HG03066 (cell line): Measurements from ENCODE around the gene TIGD1.
"Not testable (repeated sequence)": the region's sequence is repeated elsewhere in the genome, so short reads cannot be mapped to it uniquely, and the experiment has no call there.

Experiments
- ATAC-seq: cut with Tn5 transposase; IDR thresholded peaks from one replicate; pipeline ENCODE4 v1.9.1; 2021; ENCODE audit warnings: low read depth; ENCODE audit not compliant: unreplicated experiment

Gene TIGD1

GRCh38 chr2:232540441-232541041 is 9.8 kb downstream of the TIGD1 start:
- ATAC-seq = no peak

DNA sequence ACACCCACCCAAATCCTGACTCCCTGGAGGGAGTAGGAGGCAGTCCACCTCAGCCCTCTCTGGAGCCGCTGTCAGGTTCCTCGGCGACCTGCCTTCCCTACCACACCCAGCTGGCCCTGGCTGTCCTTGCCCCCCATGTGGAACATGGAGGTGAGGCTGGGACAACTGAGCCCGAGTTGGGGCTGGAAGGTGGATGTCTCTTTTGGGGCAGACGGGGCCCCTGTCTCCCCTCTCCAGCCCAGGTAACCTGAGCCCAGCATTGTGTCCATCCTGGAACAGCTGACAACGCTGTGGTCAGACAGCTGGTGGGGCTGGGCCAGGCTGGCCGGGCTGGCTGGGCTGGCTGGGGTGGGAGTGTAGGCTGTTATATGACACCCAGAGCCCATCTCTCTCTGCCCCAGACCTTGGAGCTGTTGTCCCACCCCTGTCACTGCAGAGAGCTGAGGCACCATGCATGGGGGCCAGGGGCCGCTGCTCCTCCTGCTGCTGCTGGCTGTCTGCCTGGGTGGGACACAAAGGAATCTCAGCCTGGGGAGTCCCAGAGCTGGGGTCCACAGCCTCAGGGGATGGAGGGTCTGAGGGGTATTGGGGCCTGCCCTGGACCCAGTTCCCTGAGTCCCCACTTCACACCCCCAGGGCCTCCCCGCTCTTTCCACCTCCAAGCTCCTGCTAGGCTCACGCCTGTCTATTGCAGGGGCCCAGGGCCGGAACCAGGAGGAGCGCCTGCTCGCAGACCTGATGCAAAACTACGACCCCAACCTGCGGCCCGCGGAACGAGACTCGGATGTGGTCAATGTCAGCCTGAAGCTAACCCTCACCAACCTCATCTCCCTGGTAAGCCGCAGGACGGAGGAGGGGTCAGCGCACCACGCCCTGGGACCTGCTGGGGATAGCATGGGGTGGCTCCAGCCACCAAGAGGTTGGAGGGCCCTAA is 10.8 kb downstream of the TIGD1 start, which contains the start of gene CHRNG:
CHRNG (plus strand) TSS at position 395 of the 934 bp plus-strand sequence; CDS start at position 451, 56 bp downstream.
- ATAC-seq = no peak

- no peak for ATAC-seq
Measured at GRCh38 chr2:232538671-232539070, 11.7 kb downstream of the TIGD1 start.

DNA sequence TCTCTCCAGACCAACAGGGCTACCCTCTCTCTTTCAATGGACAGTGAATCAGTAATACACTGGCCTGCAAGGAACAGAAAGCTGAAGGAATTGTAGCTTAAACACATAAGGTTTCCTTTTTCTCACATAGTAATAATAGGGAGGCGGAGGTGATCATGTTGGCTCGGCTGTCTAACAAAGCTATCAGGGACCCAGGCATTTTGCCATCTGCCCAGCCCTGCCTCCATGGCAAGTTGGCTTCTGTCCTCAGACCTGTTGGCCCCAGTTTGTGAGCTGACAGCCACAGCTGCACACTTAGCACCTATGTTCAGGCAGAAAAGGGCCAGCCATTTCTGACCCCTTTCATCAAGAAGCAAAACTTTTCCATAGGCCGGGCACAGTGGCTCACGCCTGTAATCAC is 12.9 kb downstream of the TIGD1 start:
- ATAC-seq = no peak

DNA sequence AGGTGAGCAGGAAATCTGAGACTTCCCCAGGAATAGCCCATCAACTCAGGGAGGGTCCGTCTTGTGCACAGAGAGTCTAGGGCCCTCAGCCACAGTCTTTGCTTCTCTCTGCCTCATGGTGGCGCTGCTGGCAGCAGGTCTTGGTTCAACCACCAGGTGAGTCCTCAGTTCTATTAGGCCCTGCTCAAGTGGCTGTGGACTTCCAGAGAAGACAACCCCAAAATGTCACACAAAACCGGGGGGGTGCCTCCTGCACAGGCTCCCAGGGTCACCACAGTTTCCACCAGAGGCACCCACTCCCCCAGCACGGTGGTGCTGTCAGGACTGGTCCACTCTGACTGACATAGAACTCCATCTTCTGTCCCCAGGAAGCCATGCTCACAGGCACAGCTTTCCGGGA is 13.3 kb downstream of the TIGD1 start:
- no peak for ATAC-seq

DNA sequence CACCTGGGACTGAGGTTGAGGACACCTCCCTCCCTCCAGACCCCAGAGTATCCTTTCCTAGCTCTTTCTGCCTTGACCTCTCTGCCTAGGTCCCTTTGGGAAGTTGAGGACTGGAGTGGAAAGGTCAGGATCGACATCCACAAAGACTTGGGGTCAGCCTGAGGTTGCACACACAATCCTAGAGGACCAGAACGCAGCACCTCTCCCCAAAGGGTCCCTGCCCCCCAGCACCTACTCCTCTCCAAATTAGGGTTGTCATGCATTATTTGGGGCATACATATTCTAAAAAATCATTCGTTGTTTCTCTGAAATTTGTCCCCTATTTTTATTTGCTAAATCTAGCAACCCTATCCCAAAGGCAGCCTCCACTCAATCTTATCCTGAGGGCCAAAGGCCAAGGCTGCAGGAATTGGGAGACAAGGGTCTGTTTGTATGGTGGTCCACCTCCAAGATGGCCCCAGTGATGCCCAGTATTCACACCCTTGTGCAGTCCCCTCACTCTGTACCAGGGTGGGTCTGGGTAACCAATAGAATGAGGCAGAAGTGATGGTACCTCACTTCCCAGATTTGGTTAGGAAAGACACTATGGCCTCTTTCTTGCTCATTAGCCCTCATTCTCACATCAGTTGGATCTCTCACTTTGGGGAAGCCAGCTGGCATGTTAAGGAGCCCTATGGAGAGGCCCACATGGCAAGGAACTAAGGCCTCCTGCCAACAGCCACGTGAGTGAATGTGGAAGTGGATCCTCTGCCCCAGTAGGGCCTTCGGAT is 14.4 kb downstream of the TIGD1 start:
- no peak for ATAC-seq

DNA sequence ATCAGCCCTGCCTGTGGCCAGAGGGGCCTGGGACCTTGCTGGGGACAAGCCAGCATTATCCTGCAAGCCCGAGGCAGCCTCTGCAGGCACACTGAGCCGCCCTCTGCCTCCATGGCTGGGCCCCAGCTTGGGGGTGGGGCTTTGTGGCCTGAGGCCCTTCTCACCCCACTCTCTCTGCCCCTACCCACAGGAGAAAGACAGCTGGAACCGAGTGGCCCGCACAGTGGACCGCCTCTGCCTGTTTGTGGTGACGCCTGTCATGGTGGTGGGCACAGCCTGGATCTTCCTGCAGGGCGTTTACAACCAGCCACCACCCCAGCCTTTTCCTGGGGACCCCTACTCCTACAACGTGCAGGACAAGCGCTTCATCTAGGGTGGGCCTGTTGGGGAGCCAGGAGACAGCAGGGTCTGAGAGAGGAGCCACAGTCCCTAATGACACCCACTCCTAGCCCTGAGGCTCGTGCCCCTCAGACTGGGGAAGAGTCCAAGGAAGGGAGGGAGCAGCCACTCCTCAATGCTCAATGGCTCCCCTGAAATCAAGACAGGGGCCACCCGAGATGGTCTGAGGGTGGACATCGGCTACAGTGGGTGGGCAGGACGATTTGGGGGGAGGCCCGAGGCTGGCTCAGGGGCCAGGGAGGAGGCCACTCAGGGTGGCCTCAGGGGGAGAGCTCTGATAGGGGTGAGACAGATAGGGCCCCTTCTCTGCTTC is 15.3 kb downstream of the TIGD1 start:
- ATAC-seq = no peak

GRCh38 chr2:232533944-232534710 is 16.2 kb downstream of the TIGD1 start:
- no peak for ATAC-seq

DNA sequence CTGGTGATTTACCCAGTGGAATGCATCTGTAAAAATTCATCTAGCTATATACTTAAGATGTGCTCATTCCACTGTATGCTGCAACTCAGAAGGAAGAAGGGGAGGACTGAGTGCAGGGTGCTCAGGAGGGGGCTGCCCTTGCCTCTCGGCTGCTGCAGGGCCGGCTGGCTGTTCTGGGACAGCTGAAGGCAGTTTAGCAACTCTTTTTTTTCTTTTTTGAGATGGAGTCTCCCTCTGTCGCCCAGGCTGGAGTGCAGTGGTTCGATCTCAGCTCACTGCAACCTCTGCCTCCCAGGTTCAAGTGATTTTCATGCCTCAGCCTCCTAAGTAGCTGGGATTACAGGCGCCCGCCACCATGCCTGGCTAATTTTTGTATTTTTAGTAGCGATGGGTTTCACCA is 17.5 kb downstream of the TIGD1 start:
- ATAC-seq = not testable (repeated sequence)

DNA sequence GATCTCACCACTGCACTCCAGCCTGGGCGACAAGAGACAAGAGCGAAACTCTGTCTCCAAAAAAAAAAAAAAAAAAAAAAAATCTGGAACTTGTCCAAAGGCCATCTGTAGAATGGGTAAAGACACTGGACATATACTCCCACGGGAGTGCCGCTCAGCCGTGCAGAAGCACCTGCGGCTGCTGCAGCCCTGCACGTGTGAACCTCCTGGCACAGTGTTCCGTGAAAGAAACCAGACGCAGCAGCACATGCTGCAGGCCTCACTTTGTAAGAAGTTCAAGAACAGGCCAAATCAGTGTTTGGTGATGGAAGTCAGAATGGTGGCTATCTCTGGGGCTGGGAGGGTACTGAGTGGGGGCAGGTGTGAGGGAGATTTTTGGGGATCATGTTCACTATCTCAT is 17.9 kb downstream of the TIGD1 start:
- no peak for ATAC-seq

DNA sequence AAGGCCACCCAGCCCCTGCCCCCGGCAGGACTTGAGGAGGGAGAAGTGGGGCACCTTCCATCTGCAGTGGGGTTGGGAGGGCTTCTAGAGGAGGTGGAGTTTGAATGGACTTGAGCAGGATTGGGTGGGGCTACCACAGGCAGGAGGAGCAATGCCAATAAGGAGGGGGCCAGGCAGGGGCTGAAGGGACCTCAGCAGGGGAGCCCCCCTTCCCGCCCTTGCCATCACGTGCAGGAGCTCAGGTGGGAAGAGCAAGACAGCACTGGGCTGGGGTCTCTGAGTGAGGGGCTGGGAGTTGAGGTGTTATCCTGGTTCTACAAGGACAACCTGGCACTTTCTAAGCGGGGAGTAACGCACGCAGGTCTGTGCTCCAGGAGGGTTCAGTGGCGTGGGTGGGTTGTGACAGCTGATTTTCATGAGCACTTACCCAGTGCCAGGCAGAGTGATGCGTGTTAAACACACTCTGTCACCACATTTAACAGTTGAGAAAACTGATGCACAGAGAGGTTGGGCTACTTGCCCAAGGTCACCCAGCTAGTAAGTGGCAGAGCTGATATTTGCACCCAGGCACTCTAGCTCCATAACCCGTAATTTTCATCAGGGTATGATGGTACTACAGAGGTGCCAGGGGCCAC is 19.6 kb downstream of the TIGD1 start:
- ATAC-seq = no peak

GRCh38 chr2:232529806-232530547 is 20.4 kb downstream of the TIGD1 start:
- no peak for ATAC-seq

- ATAC-seq = no peak
Measured at GRCh38 chr2:232528746-232529460, 21.5 kb downstream of the TIGD1 start.

DNA sequence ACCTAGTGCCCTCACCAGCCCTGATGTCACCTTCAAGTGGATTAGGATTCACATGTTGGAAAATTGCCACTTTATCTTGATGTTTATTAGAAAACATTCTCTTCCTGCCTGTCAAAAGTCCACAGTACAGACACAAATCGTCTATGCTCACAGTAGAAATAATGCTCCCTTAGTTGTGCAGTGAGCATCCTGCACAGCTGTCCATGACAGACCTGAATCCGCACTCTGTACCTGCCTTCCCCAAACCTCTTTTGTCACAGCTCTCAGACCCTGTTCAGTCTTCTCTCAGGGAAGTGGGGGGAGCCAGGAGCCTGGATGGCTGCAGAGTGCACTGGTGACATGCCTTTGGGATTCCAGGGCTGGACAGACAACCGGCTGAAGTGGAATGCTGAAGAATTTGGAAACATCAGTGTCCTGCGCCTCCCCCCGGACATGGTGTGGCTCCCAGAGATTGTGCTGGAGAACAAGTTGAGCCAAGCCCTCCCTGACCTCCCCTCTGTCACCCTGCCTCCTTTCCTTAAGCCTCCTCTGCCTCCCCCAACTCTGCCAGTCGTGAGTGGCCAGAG is 22.4 kb downstream of the TIGD1 start:
- no peak for ATAC-seq

DNA sequence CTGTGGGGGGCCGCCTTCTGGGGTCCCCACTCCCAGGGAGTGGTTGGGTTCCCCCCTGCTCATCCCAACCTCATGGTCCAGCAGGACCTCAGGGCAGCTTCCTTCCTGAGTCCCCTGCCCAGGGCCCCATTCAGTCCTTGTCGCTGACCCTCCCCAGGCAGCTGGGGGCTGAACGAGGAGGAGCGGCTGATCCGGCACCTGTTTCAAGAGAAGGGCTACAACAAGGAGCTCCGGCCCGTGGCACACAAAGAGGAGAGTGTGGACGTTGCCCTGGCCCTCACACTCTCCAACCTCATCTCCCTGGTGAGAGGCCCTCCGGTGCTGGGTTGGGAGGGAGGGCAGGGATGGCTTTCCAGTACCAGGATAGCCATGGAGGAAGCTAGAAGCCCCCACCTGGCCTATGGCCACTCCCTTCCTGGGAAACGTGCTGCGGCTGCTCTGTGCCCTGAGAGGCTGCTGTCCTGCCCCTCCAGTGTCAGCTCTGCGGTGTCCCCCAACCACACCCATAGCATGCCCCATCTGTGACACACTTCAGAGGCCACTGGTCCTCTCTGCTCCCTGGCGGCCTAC is 23.9 kb downstream of the TIGD1 start:
- no peak for ATAC-seq

DNA sequence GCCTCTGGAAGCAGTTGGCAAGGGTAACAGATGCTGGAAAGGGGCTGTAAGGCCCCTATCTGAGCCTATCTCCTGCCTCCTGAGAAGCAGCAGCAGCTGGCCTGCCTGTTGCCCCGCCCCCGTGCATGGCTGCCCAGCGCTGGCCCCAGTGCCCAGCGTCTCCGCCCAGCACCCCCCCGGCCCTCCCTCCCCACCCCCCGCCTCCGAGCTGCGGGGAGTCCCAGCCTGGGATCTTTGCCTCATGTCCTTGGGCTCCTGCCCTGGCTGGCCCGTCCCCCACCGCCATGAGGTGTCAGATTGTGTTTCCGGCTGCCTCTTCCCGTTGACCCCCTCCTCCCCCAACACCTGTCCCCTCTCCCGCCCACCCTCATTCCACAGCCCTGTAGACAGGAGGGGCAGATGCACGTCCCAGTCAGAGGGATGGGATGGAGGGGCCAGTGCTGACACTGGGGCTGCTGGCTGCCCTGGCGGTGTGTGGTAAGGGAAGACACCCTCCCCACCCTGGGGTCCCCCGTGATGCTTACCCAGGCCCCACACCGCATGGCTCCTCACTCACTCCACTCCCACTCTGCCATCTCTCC is 24.5 kb downstream of the TIGD1 start, which contains the start of gene CHRND:
CHRND (plus strand) TSS at position 370 of the 581 bp plus-strand sequence; CDS start at position 426, 56 bp downstream.
- no peak for ATAC-seq

GRCh38 chr2:232525199-232525598 is 25.2 kb downstream of the TIGD1 start:
- no peak for ATAC-seq
